CD4-positive, alpha-beta T cell (primary cell): Measurements from ENCODE around the gene RPL21. TPM values are rescaled to one million over a fixed set of nuclear protein-coding genes. Genes with fewer than 3 reads are reported as not detected.

Source experiments
- ATAC-seq: fragments of 200-7000 bp; cut with Tn5 transposase; one replicate; pipeline ENCODE4 v1.10.0; 2022; ENCODE audit warnings: mild to moderate bottlenecking; ENCODE audit not compliant: poor library complexity
- CTCF ChIA-PET: fragments of 350-600 bp; sonication (Branson Sonifier 250); formaldehyde crosslinking; loops from one replicate; lab custom pipeline; 2021; ENCODE audit warnings: antibody characterized with exemption, inconsistent platforms; lab: Charles Lee
- POLR2A ChIA-PET: fragments of 350-600 bp; sonication (Branson Sonifier 250); formaldehyde crosslinking; loops from one replicate; lab custom pipeline; 2021; ENCODE audit warnings: antibody characterized with exemption, inconsistent platforms; lab: Charles Lee
- DNase-seq, 14 experiments: peaks; one replicate each; pipeline ENCODE4 v3.0.0-alpha.2; 2013 to 2020; ENCODE audit warnings: mixed read lengths in 2 of 14
- H3K27ac ChIP-seq, 2 donors: one replicate each; pipeline versions ENCODE4 v1.5.1 to v1.7.0; 2013; ENCODE audit warnings: low read length in 2 of 2, low read depth in 1 of 2, mild to moderate bottlenecking in 1 of 2
- H3K27me3 ChIP-seq, 2 experiments: 1 replicate in 1 of 2; 2 replicates in 1 of 2; pipeline versions ENCODE4 v1.6.1 to v1.7.0; 2013; ENCODE audit warnings: low read length in 2 of 2, control low read depth in 1 of 2, mild to moderate bottlenecking in 1 of 2, moderate library complexity in 1 of 2; ENCODE audit not compliant: insufficient read depth in 2 of 2, control insufficient read depth in 1 of 2
- H3K36me3 ChIP-seq: one replicate; pipeline ENCODE4 v1.6.1; 2013; ENCODE audit warnings: low read length, control low read depth; ENCODE audit not compliant: insufficient read depth
- H3K4me1 ChIP-seq: one replicate; pipeline ENCODE4 v1.6.1; 2013; ENCODE audit warnings: low read length, control low read depth; ENCODE audit not compliant: insufficient read depth
- H3K4me3 ChIP-seq: one replicate; pipeline ENCODE4 v1.5.1; 2013; ENCODE audit warnings: mild to moderate bottlenecking, low read length, moderate library complexity
- H3K9me3 ChIP-seq, 2 experiments: 1 replicate in 1 of 2; 2 replicates in 1 of 2; pipeline versions ENCODE4 v1.6.1 to v1.7.0; 2013; ENCODE audit warnings: low read length in 2 of 2, mild to moderate bottlenecking in 2 of 2, control low read depth in 1 of 2, moderate library complexity in 1 of 2; ENCODE audit not compliant: control insufficient read depth in 1 of 2, insufficient read depth in 1 of 2
- H3K27ac Mint-ChIP-seq: one replicate; pipeline ENCODE4 v1.8.0; 2020; ENCODE audit warnings: mixed read lengths
- H3K27me3 Mint-ChIP-seq: one replicate; pipeline ENCODE4 v1.8.0; 2021; ENCODE audit warnings: mixed read lengths
- H3K36me3 Mint-ChIP-seq: one replicate; pipeline ENCODE4 v1.8.0; 2021; ENCODE audit warnings: low read depth, mixed read lengths
- H3K4me1 Mint-ChIP-seq: one replicate; pipeline ENCODE4 v1.8.0; 2021; ENCODE audit warnings: low read depth, mixed read lengths
- H3K4me3 Mint-ChIP-seq: one replicate; pipeline ENCODE4 v1.8.0; 2020; ENCODE audit warnings: mild to moderate bottlenecking, mixed read lengths
- H3K9me3 Mint-ChIP-seq: one replicate; pipeline ENCODE4 v1.8.0; 2020; ENCODE audit warnings: mixed read lengths
- intact Hi-C, 2 experiments: fragments of 100-400 bp; cut with DNase I in 1 of 2; cut with micrococcal nuclease in 1 of 2; formaldehyde crosslinking; loops; one replicate each; pipeline versions ENCODE4 v1.15.1 to v1.9.0; 2023 to 2025; cut with DNase I, micrococcal nuclease
- total RNA-seq, 174 experiments: library from RNA in 2 of 174; stranded (reverse) in 2 of 174; gene quantifications; one replicate each; pipeline ENCODE4 v1.2.3 and lab custom pipeline; 2021 to 2026
- TF ChIP-seq, protein P1 (sequence below): fragments of 200-600 bp; IDR thresholded peaks from one replicate; pipeline ENCODE4 v1.8.0; 2022; ENCODE audit warnings: antibody characterized with exemption, mild to moderate bottlenecking

Gene RPL21
- total RNA-seq, 2 experiments from 2014 or later = 2,736 to 2,941 TPM

DNA sequence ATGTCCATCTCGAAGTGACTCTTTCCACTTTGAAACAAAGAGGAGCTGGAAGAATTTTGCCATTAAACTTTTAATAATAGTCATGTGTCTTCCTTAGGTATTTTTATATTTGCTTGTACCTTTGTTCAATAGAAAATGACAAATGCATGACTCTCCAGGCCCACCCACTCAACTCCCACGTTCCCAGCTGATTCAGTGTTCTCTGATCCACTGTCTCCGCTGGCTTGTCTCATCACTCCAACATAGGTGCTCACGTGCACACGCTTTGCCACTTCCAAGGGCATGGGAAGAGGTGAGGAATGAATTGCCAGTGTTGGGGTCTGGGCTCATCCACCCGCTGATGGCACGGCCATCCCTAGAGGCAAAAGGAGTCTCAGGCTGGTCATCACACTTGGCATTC, 43.7 kb downstream of the RPL21 start:
- Mint-ChIP-seq H3K27me3 (no peaks in the 10 kb centered on the region), H3K9me3 (no peaks in the 10 kb centered on the region), H3K4me1 (peaks cover 33% of the 10 kb centered on the region), H3K4me3 (no peak overlapping the region), H3K27ac (peak overlapping the region; percentile 86), H3K36me3 (no peaks in the 10 kb centered on the region)
- ChIA-PET CTCF (no interaction called here), POLR2A (no interaction called here)
- H3K4me3 ChIP-seq = no peak overlapping the region
- DNase-seq (no peak), ATAC-seq (no peak)
- H3K36me3 ChIP-seq = no peaks in the 10 kb centered on the region
- H3K9me3 ChIP-seq = no peaks in the 10 kb centered on the region
- peaks cover 31% of the 10 kb centered on the region for H3K4me1 ChIP-seq
- TF ChIP-seq, protein P1, sequence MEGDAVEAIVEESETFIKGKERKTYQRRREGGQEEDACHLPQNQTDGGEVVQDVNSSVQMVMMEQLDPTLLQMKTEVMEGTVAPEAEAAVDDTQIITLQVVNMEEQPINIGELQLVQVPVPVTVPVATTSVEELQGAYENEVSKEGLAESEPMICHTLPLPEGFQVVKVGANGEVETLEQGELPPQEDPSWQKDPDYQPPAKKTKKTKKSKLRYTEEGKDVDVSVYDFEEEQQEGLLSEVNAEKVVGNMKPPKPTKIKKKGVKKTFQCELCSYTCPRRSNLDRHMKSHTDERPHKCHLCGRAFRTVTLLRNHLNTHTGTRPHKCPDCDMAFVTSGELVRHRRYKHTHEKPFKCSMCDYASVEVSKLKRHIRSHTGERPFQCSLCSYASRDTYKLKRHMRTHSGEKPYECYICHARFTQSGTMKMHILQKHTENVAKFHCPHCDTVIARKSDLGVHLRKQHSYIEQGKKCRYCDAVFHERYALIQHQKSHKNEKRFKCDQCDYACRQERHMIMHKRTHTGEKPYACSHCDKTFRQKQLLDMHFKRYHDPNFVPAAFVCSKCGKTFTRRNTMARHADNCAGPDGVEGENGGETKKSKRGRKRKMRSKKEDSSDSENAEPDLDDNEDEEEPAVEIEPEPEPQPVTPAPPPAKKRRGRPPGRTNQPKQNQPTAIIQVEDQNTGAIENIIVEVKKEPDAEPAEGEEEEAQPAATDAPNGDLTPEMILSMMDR = no peak
- peaks cover 0 to 3% of the 10 kb centered on the region in 2 experiments for H3K27me3 ChIP-seq
- peak overlapping the region; percentile 52 to 66 for H3K27ac ChIP-seq
- intact Hi-C loops = no loop called here

DNA sequence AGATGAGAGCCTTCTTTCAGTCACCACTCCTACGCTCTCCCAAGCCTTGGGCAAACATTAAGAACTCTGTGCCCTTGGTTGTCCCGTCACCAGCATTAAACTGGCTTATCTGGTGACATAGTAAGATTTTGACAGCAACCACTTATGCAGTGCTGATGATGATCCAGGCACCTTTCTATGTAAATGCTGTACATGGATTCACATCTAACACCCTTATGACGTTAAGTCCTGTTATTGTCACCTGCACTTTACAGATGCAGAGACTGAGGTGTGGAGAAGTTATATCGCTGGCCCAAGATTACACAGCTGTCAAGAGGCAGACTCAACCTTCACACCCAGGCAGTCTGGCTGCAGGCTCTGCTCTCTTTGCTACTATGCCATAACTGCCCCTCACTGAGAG, 44.3 kb downstream of the RPL21 start:
- no peak overlapping the region for H3K4me3 Mint-ChIP-seq
- DNase-seq = no peak
- H3K36me3 Mint-ChIP-seq = no peaks in the 10 kb centered on the region
- CTCF ChIA-PET = no interaction called here
- H3K4me3 ChIP-seq = no peak overlapping the region
- no peak for ATAC-seq
- H3K9me3 Mint-ChIP-seq = no peaks in the 10 kb centered on the region
- H3K27me3 Mint-ChIP-seq = no peaks in the 10 kb centered on the region
- POLR2A ChIA-PET = no interaction called here
- no peaks in the 10 kb centered on the region for H3K36me3 ChIP-seq
- intact Hi-C loops = no loop called here
- TF ChIP-seq, protein P1 = no peak
- peaks cover 31% of the 10 kb centered on the region for H3K4me1 ChIP-seq
- H3K4me1 Mint-ChIP-seq = peaks cover 33% of the 10 kb centered on the region
- H3K27ac ChIP-seq = no peak overlapping the region
- H3K9me3 ChIP-seq = no peaks in the 10 kb centered on the region
- H3K27me3 ChIP-seq = peaks cover 0 to 3% of the 10 kb centered on the region in 2 experiments
- H3K27ac Mint-ChIP-seq = peak overlapping the region; percentile 86

DNA sequence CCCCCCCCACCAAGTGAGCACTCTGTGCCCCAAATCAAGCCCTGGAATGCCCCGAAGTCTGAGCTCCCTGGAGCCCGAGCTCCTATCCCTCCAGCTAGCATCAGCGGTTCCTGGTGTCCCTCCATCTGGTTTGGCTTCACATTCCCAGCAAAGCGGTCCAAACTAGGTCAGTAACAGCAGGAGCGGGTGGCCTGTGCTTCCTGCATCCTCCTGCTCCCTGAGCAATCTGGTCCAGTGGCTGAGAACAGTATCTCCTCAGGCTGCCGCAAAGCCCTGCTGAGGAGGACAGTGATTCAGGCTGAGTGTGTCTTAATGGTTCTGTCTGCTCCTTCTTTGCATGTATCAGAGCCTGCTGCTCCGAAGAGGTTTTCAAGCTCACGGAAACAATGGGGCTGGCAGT, 45.1 kb downstream of the RPL21 start:
- DNase-seq = no peak
- Histone ChIP-seq H3K9me3 (no peaks in the 10 kb centered on the region), H3K4me3 (no peak overlapping the region), H3K27ac (no peak overlapping the region), H3K27me3 (peaks cover 0 to 3% of the 10 kb centered on the region in 2 experiments), H3K36me3 (no peaks in the 10 kb centered on the region), H3K4me1 (peaks cover 31% of the 10 kb centered on the region)
- H3K4me3 Mint-ChIP-seq = no peak overlapping the region
- intact Hi-C loops = no loop called here
- CTCF ChIA-PET = interaction anchor here (0.6 kb wide), 1 partner anchor 75 kb away, joined by 3 read pairs; no protein-coding TSS in a partner anchor
- no peak overlapping the region for H3K27ac Mint-ChIP-seq
- no peaks in the 10 kb centered on the region for H3K9me3 Mint-ChIP-seq
- POLR2A ChIA-PET = no interaction called here
- H3K4me1 Mint-ChIP-seq = peaks cover 33% of the 10 kb centered on the region
- ATAC-seq = no peak
- no peaks in the 10 kb centered on the region for H3K36me3 Mint-ChIP-seq
- no peaks in the 10 kb centered on the region for H3K27me3 Mint-ChIP-seq
- TF ChIP-seq, protein P1 = no peak
